Measurements from ENCODE around the gene RASSF1. TPM values are rescaled to one million over a fixed set of nuclear protein-coding genes. Genes with fewer than 3 reads are reported as not detected.

RASSF1 gene
- total RNA-seq, 1 experiment from 2014 or later, result 29.6 TPM

DNA sequence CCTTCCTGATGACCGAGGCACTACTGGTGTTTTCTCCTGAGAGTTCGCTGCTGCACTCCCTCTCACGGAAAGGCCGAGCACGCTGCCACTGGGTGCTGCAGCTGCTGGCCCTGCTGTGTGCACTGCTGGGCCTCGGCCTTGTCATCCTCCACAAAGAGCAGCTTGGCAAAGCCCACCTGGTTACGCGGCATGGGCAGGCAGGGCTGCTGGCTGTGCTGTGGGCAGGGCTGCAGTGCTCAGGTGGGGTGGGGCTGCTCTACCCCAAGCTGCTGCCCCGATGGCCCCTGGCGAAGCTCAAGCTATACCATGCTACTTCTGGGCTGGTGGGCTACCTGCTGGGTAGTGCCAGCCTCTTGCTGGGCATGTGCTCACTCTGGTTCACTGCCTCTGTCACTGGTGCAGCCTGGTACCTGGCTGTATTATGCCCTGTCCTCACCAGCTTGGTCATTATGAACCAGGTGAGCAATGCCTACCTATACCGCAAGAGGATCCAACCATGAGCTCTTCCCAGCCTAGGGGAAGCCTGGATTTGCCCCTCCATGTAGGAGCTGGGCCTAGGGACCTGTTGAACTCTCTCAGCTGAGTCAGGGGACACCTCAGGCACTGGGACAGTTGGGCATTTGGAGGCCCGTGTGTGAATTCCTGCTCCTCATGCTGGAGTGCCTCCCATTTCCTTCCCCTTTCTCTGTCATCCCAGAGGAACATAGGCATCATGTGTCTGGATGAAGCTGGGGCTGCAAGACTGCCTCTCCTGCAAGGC is 12.8 kb upstream of the RASSF1 start:
- BruUV-seq (replicated peaks), result no TSS peak
- Histone ChIP-seq H3K79me2 (ENCODE audit: insufficient read depth, low read length) (peaks cover 53% of the 10 kb centered on the region), H3K27ac (ENCODE audit: low read depth, low read length) (peak overlapping the region; percentile 21; the same call in 1 of the 2 replicates), H3K9ac (ENCODE audit: low read length) (no peak overlapping the region), H2AFZ (ENCODE audit: low read depth, low read length, poor library complexity, severe bottlenecking) (no peak overlapping the region), H3K9me2 (ENCODE audit: insufficient read depth) (no peaks in the 10 kb centered on the region), H3K36me3 (ENCODE audit: control insufficient read depth in 1 of 2, insufficient read depth in 2 of 2, low read length in 2 of 2) (peaks cover 14 to 32% of the 10 kb centered on the region in 2 experiments; a peak in 3 of 4 replicates), H4K20me1 (ENCODE audit: insufficient read depth) (no peaks in the 10 kb centered on the region), H3K27me3 (ENCODE audit: insufficient read depth, low read length) (no peaks in the 10 kb centered on the region), H3K4me1 (ENCODE audit: control insufficient read depth in 1 of 2, insufficient read depth in 2 of 2, low read length in 2 of 2) (peaks cover 12 to 44% of the 10 kb centered on the region in 2 experiments; a peak in 3 of 4 replicates), H3K9me3 (ENCODE audit: control insufficient read depth in 1 of 2, insufficient read depth in 1 of 2, low read depth in 1 of 2, low read length in 2 of 2) (no peaks in the 10 kb centered on the region), H3K4me3 (replicated peaks in 1 of 2; ENCODE audit: low read depth in 1 of 2, low read length in 2 of 2) (no peak overlapping the region), H3K4me2 (ENCODE audit: low read length) (no peak overlapping the region)
- no peak for DNase-seq (ENCODE audit: low read depth, low spot score)
- ATAC-seq, result no peak
- ChIA-PET CTCF (interaction anchor here (1.0 to 2.0 kb wide), 5 partner anchors 12 to 189 kb away, joined by 3 to 8 read pairs (median 3); no protein-coding TSS in a partner anchor), RAD21 (ENCODE audit: low non-redundant PET in 1 of 2, low total read pairs in 2 of 2, uncharacterized antibody in 2 of 2, unreplicated experiment in 2 of 2) (no interaction called here), POLR2A (interaction anchor here (1.1 kb wide), 1 partner anchor 16 kb away, joined by 3 read pairs; no protein-coding TSS in a partner anchor)
- intact Hi-C loops (cut with micrococcal nuclease), result loop anchor here (10.0 kb wide), 1 partner anchor 1031 kb away; the partner anchor contains the start of gene MANF
- no peak for TF ChIP-seq FOSL1 (IDR thresholded peaks at IDR 0.05; ENCODE audit: low read depth)
- no peak for TF ChIP-seq SIN3A (IDR thresholded peaks at IDR 0.05; ENCODE audit: low read depth)
- TF ChIP-seq CEBPB (IDR thresholded peaks at IDR 0.05; ENCODE audit: low read depth), result no peak
- no peak for TF ChIP-seq POLR2AphosphoS5 (IDR thresholded peaks at IDR 0.05; ENCODE audit: low read depth, low read length)
- no peak for TF ChIP-seq ATF3 (IDR thresholded peaks at IDR 0.05)
- no peak for TF ChIP-seq ZBTB33 (IDR thresholded peaks at IDR 0.05; ENCODE audit: extremely low read depth, insufficient replicate concordance, low read length)
- TF ChIP-seq CBX3 (IDR thresholded peaks at IDR 0.05; ENCODE audit: low read depth), result no peak
- no peak for TF ChIP-seq CTCF (IDR thresholded peaks at IDR 0.05 in 2 of 3, conservative IDR thresholded peaks at IDR 0.05 in 1 of 3; ENCODE audit: borderline replicate concordance in 1 of 3, insufficient read depth in 1 of 3, low read depth in 2 of 3, low read length in 2 of 3)
